GM12875 (cell line): ENCODE measurements around the gene SPAG5.
A peak's percentile ranks its signal among the peaks of the same experiment; 100 is the strongest.

Experiments
- H3K4me3 ChIP-seq: one replicate; pipeline ENCODE4 v1.5.1; 2011; ENCODE audit warnings: low read depth, low read length, control low read depth
- TF ChIP-seq, protein P1 (sequence below): IDR thresholded peaks from 2 replicates; pipeline ENCODE4 v1.5.1; 2011; ENCODE audit warnings: low read depth, mild to moderate bottlenecking, control low read depth, inconsistent platforms, low read length, moderate library complexity, borderline replicate concordance; ENCODE audit not compliant: insufficient read depth

The SPAG5 gene

DNA sequence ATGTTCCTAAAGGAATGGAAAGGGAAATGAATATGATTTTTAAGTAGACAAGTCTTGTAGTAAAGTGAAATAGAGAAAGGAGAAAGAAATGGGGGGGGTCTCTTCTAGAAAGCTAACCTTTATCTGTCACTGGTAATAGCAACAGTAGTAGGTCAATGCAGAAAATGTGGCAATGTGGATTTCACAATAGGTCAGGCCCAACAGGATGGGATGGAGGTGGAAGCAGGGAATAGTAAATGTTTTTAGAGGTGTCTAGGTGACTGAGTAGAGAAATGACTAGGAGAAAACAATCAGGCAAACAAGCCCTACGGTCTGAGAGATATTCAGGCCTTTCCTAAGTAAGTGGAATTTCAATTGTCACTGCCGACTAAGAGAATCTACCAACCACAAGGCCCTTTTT lies 21.2 kb upstream of the SPAG5 start:
- H3K4me3 ChIP-seq: no peak overlapping the region
- TF ChIP-seq, protein P1, sequence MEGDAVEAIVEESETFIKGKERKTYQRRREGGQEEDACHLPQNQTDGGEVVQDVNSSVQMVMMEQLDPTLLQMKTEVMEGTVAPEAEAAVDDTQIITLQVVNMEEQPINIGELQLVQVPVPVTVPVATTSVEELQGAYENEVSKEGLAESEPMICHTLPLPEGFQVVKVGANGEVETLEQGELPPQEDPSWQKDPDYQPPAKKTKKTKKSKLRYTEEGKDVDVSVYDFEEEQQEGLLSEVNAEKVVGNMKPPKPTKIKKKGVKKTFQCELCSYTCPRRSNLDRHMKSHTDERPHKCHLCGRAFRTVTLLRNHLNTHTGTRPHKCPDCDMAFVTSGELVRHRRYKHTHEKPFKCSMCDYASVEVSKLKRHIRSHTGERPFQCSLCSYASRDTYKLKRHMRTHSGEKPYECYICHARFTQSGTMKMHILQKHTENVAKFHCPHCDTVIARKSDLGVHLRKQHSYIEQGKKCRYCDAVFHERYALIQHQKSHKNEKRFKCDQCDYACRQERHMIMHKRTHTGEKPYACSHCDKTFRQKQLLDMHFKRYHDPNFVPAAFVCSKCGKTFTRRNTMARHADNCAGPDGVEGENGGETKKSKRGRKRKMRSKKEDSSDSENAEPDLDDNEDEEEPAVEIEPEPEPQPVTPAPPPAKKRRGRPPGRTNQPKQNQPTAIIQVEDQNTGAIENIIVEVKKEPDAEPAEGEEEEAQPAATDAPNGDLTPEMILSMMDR: no peak

DNA sequence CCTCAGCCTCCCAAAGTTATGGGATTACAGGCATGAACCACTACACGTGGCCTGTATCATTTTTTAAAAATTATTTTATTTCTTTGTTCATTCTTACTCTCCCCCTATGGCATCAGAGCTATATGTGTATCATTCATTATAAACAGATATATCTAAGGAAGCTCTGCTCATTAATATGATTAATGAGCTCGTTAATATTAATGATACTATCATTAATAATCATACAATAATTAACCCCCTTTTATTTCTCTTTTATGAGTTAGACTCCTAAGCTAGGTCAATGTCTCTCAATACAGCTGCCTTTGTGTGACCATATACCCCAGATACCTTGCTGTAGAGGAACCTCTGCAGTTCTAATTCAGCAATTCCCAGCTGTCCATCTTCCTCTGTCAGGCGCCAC lies 19.6 kb upstream of the SPAG5 start:
- no peak overlapping the region for H3K4me3 ChIP-seq
- TF ChIP-seq, protein P1: no peak

DNA sequence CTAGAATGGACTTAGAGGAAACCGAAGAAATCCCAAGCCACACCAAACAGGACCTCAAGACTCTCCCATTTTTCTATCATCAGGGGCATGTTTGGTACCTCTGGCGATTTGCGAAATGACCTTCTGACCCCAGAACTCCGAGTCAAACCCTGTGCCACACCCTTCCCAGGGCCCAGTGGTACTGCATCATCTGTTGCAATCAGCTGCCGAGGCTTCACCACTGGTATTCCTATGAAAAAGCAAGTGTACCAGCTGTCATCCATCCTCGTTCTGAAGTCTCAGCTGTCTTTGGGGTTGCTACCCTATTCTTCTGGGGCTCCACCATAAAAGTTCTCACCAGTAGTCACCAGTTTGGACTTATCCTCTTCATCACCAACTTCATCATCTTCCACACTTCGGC lies 17.5 kb upstream of the SPAG5 start:
- TF ChIP-seq, protein P1: no peak
- no peak overlapping the region for H3K4me3 ChIP-seq

DNA sequence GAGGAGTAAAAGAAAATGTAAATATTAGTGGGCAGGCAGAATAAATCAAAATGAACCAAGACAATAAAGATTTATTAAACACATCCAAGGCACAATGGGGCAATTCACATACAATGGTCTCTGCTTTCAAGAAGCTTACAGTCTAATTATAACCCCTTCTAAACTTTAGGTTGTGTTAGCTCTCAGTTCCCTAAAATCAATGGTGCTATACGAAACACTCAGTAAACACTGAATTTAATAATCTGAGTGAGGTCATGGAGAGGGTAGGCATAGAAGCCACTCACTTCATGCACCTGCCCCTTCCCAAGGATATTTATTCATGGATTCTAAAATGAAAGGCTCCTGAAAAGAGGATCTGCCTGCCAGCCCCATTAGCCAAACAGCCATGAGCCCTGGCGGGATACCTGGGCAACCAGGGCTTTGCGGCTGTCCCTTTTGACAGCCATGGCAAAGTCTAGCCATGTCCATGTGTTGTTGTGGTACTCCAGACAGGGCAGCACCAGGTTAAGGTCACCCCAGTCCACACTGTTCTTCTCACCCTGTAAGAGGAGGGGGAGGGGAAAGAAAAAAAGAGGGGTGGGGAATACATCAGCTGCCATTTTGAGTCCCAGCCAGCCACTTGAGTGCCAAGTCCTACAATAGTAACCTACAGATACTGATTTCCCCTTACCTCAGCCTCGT lies 16.6 kb upstream of the SPAG5 start:
- TF ChIP-seq, protein P1: no peak

DNA sequence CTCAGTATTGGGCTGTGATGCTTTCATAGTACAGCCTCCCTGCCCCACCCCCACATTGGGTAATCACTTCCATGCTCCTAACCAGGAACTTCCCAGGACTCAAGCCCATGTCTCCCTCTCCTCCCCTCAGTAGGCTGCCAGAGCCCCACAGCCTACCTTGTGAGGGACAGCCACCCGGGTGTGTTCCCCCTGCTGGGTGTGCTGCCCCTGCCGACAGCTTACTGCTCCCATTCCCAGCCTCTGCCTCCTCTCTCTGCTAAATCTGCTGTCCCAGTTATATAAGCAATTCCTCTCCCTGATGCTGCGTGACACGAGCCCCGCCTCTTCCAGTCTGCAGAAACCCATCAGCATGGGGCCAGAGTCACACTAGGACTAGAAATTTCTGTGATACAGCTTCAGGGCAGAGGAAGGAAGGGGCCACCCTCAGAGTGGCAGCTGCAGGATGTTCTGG lies 15.1 kb upstream of the SPAG5 start, which contains the start of gene RSKR:
RSKR (minus strand) TSS at position 255 of the 451 bp plus-strand sequence; CDS start at position 231, 24 bp downstream.
- TF ChIP-seq, protein P1: no peak
- H3K4me3 ChIP-seq: no peak within 1 kb of the TSS

More for the DNA sequence above, 16.6 kb upstream of the SPAG5 start:
- H3K4me3 ChIP-seq: no peak overlapping the region

DNA sequence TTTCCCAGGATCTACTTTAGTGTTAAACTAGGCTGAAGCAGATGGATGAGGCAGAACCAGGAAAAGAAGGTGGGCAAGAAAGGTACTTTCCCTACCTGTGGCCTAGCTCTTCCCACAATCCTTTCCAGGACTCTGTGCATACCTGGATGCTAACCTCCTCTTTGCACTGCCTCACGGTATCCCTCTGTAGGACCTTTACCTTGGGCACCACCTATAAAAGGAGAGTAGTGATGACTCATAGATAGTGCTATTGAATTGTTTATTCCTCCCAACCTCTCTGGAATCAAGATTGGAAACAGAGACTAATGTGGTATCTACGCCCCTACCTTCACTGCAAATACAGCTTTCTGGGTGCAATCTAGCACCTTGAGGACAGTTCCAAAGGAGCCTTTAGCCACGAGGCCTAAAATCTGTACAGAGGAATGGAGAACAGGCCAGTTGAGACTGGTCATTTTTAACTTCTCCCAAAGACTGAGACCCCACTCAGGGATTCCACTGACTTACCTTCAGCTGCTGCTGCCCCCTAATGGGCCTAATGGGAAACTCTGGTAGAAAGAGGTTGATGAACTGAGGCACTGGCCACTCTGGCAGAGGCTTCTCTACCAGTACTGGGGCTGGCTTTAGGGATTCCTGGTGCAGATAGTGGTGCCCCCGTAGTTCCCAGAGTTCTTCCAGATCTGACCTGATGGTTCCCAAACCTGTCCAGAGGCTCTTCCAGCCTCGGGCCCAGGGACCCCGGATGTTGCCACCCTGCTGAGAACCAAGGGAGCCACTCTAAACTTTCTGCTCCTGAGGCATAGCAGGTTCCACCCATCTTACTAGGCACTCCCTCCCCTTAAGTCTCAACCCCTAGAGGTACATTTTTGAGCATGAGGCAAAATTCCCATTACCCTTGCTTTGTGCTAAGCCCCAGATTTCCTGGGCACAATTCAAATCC lies 14.4 kb upstream of the SPAG5 start:
- TF ChIP-seq, protein P1: peak; percentile 77
- H3K4me3 ChIP-seq: no peak overlapping the region
